ENCODE results near the gene JPH4. TPM values are rescaled to one million over a fixed set of nuclear protein-coding genes. Genes with fewer than 3 reads are reported as not detected.
A peak's percentile ranks its signal among the peaks of the same experiment; 100 is the strongest.

JPH4 gene
- total RNA-seq, 2 donors from 2014 or later = 1.3 TPM; not detected in 1

GRCh38 chr14:23544511-23545447 is 33.8 kb downstream of the JPH4 start:
- Histone ChIP-seq H3K36me3 (no peaks in the 10 kb centered on the region), H3K27me3 (replicated peaks; ENCODE audit: insufficient read depth) (no peaks in the 10 kb centered on the region), H3K4me1 (ENCODE audit: control insufficient read depth in 1 of 2, low read depth in 2 of 2) (no peaks in the 10 kb centered on the region), H3K9me3 (no peaks in the 10 kb centered on the region), H3K4me3 (no peak overlapping the region), H3K27ac (no peak overlapping the region)
- TF ChIP-seq, protein P1, sequence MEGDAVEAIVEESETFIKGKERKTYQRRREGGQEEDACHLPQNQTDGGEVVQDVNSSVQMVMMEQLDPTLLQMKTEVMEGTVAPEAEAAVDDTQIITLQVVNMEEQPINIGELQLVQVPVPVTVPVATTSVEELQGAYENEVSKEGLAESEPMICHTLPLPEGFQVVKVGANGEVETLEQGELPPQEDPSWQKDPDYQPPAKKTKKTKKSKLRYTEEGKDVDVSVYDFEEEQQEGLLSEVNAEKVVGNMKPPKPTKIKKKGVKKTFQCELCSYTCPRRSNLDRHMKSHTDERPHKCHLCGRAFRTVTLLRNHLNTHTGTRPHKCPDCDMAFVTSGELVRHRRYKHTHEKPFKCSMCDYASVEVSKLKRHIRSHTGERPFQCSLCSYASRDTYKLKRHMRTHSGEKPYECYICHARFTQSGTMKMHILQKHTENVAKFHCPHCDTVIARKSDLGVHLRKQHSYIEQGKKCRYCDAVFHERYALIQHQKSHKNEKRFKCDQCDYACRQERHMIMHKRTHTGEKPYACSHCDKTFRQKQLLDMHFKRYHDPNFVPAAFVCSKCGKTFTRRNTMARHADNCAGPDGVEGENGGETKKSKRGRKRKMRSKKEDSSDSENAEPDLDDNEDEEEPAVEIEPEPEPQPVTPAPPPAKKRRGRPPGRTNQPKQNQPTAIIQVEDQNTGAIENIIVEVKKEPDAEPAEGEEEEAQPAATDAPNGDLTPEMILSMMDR (IDR thresholded peaks at IDR 0.05) = no peak
- ATAC-seq (ENCODE audit: insufficient number of reproducible peaks, low FRiP score, low read depth) (no peak), DNase-seq (ENCODE audit: low spot score) (no peak)

DNA sequence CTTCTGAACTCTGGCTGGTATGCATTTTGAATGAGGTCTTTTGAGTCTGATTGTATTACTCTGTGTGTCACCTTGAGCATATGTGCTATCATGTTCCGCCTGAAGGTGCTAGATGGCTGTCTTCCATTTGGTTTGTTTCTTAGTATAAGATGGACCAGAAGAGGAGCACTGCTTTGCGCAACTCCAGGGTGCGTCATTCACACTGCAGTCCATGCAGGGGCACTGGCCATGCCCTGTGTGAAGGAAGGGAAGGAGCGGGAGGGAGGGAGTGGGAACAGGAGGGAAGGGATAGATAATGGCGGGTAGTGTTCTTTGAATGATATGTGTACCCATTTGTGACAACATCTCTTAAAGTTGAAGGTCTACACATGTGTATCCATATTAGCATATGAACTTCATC is 35.2 kb downstream of the JPH4 start:
- Histone ChIP-seq H3K4me3 (no peak overlapping the region), H3K27ac (no peak overlapping the region), H3K27me3 (replicated peaks; ENCODE audit: insufficient read depth) (no peaks in the 10 kb centered on the region), H3K36me3 (no peaks in the 10 kb centered on the region), H3K4me1 (ENCODE audit: control insufficient read depth in 1 of 2, low read depth in 2 of 2) (no peaks in the 10 kb centered on the region), H3K9me3 (no peaks in the 10 kb centered on the region)
- TF ChIP-seq, protein P1 (IDR thresholded peaks at IDR 0.05) = no peak
- no peak for DNase-seq (ENCODE audit: low spot score)
- ATAC-seq (ENCODE audit: insufficient number of reproducible peaks, low FRiP score, low read depth) = no peak

GRCh38 chr14:23542261-23542660 is 36.3 kb downstream of the JPH4 start:
- Histone ChIP-seq H3K36me3 (no peaks in the 10 kb centered on the region), H3K27ac (no peak overlapping the region), H3K27me3 (replicated peaks; ENCODE audit: insufficient read depth) (no peaks in the 10 kb centered on the region), H3K4me1 (ENCODE audit: control insufficient read depth in 1 of 2, low read depth in 2 of 2) (no peaks in the 10 kb centered on the region), H3K4me3 (no peak overlapping the region), H3K9me3 (no peaks in the 10 kb centered on the region)
- DNase-seq (ENCODE audit: low spot score) = no peak
- no peak for ATAC-seq (ENCODE audit: insufficient number of reproducible peaks, low FRiP score, low read depth)
- TF ChIP-seq, protein P1 (IDR thresholded peaks at IDR 0.05) = no peak

GRCh38 chr14:23540141-23540469 is 38.5 kb downstream of the JPH4 start:
- TF ChIP-seq, protein P1 (IDR thresholded peaks at IDR 0.05) = no peak

GRCh38 chr14:23539248-23540140 is 39.1 kb downstream of the JPH4 start:
- Histone ChIP-seq H3K27ac (no peak overlapping the region), H3K36me3 (no peaks in the 10 kb centered on the region), H3K9me3 (no peaks in the 10 kb centered on the region), H3K27me3 (replicated peaks; ENCODE audit: insufficient read depth) (no peaks in the 10 kb centered on the region), H3K4me1 (ENCODE audit: control insufficient read depth in 1 of 2, low read depth in 2 of 2) (no peaks in the 10 kb centered on the region), H3K4me3 (no peak overlapping the region)
- ATAC-seq (ENCODE audit: insufficient number of reproducible peaks, low FRiP score, low read depth) = no peak
- TF ChIP-seq, protein P1 (IDR thresholded peaks at IDR 0.05) = peak; percentile 60
- DNase-seq (ENCODE audit: low spot score) = no peak

More at GRCh38 chr14:23540141-23540469, 38.5 kb downstream of the JPH4 start:
- Histone ChIP-seq H3K27ac (no peak overlapping the region), H3K4me1 (ENCODE audit: control insufficient read depth in 1 of 2, low read depth in 2 of 2) (no peaks in the 10 kb centered on the region), H3K4me3 (no peak overlapping the region), H3K27me3 (replicated peaks; ENCODE audit: insufficient read depth) (no peaks in the 10 kb centered on the region), H3K9me3 (no peaks in the 10 kb centered on the region), H3K36me3 (no peaks in the 10 kb centered on the region)
- DNase-seq (ENCODE audit: low spot score) (no peak), ATAC-seq (ENCODE audit: insufficient number of reproducible peaks, low FRiP score, low read depth) (no peak)
